Cardiac fibroblast (primary cell): ENCODE data around the gene MRPS12.
"Not testable (repeated sequence)": the region's sequence is repeated elsewhere in the genome, so short reads cannot be mapped to it uniquely, and the experiment has no call there.

Source experiments
- DNase-seq, 2 donors: peaks; one replicate each; pipeline versions ENCODE4 v3.0.0 to v3.0.0-alpha.2; 2010; ENCODE audit warnings: low read depth in 2 of 2
- H3K4me3 ChIP-seq, 2 donors: replicated peaks in 1 of 2; 1 replicate in 1 of 2; 2 replicates in 1 of 2; pipeline ENCODE4 v1.5.1; 2011; ENCODE audit warnings: low read depth in 2 of 2, low read length in 2 of 2, mild to moderate bottlenecking in 2 of 2, moderate library complexity in 1 of 2
- TF ChIP-seq, protein P1 (sequence below): IDR thresholded peaks from one replicate; pipeline ENCODE4 v1.5.1; 2011; ENCODE audit warnings: low read depth, mild to moderate bottlenecking, low read length, inconsistent platforms

MRPS12 gene

GRCh38 chr19:38930776-38931520 lies at the start of gene MRPS12:
TSS of gene MRPS12 (plus strand) at chr19:38930944. CDS start at chr19:38931295, 351 bp downstream.
- peak within 1 kb of the TSS; percentile 85 to 95 for H3K4me3 ChIP-seq
- peak; percentile 99 to 100 for DNase-seq
- TF ChIP-seq, protein P1, sequence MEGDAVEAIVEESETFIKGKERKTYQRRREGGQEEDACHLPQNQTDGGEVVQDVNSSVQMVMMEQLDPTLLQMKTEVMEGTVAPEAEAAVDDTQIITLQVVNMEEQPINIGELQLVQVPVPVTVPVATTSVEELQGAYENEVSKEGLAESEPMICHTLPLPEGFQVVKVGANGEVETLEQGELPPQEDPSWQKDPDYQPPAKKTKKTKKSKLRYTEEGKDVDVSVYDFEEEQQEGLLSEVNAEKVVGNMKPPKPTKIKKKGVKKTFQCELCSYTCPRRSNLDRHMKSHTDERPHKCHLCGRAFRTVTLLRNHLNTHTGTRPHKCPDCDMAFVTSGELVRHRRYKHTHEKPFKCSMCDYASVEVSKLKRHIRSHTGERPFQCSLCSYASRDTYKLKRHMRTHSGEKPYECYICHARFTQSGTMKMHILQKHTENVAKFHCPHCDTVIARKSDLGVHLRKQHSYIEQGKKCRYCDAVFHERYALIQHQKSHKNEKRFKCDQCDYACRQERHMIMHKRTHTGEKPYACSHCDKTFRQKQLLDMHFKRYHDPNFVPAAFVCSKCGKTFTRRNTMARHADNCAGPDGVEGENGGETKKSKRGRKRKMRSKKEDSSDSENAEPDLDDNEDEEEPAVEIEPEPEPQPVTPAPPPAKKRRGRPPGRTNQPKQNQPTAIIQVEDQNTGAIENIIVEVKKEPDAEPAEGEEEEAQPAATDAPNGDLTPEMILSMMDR, result no peak

DNA sequence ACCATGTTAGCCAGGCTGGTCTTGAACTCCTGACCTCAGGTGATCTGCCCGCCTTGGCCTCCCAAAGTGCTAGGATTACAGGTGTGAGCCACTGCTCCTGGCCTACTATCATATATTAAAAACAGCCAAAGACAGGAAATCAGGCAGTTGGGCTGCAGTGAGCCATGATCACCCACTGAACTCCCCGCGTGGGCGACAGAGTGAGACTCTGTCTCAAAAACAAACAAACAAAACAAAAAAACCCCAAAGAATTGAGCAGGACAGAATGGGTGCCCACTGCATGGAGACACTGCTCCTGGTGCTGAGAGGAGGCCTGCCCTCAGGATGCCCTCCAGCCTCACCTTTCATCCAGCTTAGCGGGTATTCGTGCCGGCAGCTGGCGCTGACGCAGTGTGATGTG lies 47.5 kb upstream of the MRPS12 start:
- DNase-seq, result no peak
- H3K4me3 ChIP-seq, result no peak overlapping the region
- TF ChIP-seq, protein P1, result no peak

GRCh38 chr19:38884691-38885090 lies 46.1 kb upstream of the MRPS12 start:
- not testable (repeated sequence) for DNase-seq, H3K4me3 ChIP-seq

GRCh38 chr19:38888876-38889275 lies 41.9 kb upstream of the MRPS12 start:
- no peak overlapping the region for H3K4me3 ChIP-seq
- DNase-seq, result no peak
- TF ChIP-seq, protein P1, result no peak

GRCh38 chr19:38889803-38890202 lies 40.9 kb upstream of the MRPS12 start:
- H3K4me3 ChIP-seq, result no peak overlapping the region
- TF ChIP-seq, protein P1, result no peak
- no peak for DNase-seq

GRCh38 chr19:38890686-38891085 lies 40.1 kb upstream of the MRPS12 start:
- DNase-seq, result no peak
- no peak overlapping the region for H3K4me3 ChIP-seq
- TF ChIP-seq, protein P1, result no peak

DNA sequence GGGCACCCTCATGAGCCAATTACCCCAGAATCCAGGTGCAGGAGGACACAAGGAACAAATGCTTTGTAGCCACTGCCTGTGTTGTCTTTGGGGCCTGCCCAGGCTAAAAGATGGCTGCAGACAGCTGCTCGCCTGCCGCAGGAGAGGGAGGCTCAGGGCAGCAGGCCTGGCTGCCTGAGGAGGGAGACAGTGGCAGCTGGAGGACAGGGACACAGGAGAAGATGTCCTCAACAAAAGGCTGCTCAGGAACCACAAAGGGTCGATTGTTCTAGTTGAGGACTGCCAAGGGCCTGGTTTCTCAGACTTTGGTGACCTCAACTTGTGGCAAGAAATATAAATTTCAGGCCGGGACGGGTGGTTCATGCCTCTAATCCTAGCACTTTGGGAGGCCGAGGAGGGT lies 39.0 kb upstream of the MRPS12 start:
- TF ChIP-seq, protein P1, result no peak
- DNase-seq, result no peak

More for the DNA sequence above, 39.0 kb upstream of the MRPS12 start:
- H3K4me3 ChIP-seq, result no peak overlapping the region
